HFF-Myc (cell line): ENCODE measurements around the gene PSME2.

Source experiments
- DNase-seq: peaks from one replicate; pipeline ENCODE4 v3.0.0-alpha.2; 2011; ENCODE audit warnings: low read depth; ENCODE audit errors: extremely low read depth
- H3K4me3 ChIP-seq: replicated peaks from 2 replicates; pipeline ENCODE4 v1.5.1; 2011; ENCODE audit warnings: low read depth, mild to moderate bottlenecking, control low read depth, low read length
- TF ChIP-seq, protein P1 (sequence below): IDR thresholded peaks from 2 replicates; pipeline ENCODE4 v1.5.1; 2012; ENCODE audit warnings: mild to moderate bottlenecking, low read depth, low read length, control low read depth; ENCODE audit errors: missing control alignments

PSME2 gene

DNA sequence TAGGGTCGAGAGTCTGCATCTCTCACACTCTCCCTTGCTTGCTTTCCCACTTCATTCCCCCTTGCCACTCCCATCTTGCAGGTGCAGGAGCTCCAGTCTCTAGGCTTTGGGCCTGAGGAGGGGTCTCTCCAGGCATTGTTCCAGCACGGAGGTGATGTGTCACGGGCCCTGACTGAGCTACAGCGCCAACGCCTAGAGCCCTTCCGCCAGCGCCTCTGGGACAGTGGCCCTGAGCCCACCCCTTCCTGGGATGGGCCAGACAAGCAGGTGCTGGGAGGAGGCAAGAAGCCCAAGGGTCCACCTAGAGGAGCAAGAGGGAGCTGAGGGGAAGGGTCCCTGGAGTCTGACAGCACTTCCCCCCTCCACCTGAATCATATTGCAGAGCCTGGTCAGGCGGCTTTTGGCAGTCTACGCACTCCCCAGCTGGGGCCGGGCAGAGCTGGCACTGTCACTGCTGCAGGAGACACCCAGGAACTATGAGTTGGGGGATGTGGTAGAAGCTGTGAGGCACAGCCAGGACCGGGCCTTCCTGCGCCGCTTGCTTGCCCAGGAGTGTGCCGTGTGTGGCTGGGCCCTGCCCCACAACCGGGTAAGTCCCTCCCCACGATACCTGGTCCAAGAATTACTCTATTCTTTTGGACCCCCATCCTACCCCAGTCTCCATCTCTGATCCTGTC is 5.1 kb upstream of the PSME2 start:
- TF ChIP-seq, protein P1, sequence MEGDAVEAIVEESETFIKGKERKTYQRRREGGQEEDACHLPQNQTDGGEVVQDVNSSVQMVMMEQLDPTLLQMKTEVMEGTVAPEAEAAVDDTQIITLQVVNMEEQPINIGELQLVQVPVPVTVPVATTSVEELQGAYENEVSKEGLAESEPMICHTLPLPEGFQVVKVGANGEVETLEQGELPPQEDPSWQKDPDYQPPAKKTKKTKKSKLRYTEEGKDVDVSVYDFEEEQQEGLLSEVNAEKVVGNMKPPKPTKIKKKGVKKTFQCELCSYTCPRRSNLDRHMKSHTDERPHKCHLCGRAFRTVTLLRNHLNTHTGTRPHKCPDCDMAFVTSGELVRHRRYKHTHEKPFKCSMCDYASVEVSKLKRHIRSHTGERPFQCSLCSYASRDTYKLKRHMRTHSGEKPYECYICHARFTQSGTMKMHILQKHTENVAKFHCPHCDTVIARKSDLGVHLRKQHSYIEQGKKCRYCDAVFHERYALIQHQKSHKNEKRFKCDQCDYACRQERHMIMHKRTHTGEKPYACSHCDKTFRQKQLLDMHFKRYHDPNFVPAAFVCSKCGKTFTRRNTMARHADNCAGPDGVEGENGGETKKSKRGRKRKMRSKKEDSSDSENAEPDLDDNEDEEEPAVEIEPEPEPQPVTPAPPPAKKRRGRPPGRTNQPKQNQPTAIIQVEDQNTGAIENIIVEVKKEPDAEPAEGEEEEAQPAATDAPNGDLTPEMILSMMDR: no peak
- DNase-seq: no peak
- no peak overlapping the region for H3K4me3 ChIP-seq

DNA sequence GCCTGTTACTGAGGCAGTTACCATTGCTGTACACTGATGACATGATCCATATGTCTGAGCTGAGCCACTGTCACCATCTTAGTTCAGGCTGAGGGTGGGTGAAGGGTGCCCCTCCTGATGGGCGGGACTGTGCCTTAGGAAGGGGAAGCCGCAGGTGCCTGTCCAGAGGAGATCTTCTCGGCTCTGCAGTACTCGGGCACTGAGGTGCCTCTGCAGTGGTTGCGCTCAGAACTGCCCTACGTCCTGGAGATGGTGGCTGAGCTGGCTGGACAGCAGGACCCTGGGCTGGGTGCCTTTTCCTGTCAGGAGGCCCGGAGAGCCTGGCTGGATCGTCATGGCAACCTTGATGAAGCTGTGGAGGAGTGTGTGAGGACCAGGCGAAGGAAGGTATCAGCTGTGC is 4.6 kb upstream of the PSME2 start:
- TF ChIP-seq, protein P1: no peak
- no peak overlapping the region for H3K4me3 ChIP-seq
- no peak for DNase-seq

DNA sequence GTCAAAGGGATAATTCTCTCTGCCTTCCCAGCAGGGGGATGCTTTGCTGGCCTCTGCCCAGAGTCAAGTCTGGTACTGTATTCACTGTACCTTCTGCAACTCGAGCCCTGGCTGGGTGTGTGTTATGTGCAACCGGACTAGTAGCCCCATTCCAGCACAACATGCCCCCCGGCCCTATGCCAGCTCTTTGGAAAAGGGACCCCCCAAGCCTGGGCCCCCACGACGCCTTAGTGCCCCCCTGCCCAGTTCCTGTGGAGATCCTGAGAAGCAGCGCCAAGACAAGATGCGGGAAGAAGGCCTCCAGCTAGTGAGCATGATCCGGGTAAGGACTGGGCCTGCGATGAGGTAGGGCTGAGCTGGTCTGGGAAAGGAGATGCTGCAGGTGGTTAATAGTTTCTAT is 4.2 kb upstream of the PSME2 start:
- DNase-seq: no peak
- TF ChIP-seq, protein P1: no peak

DNA sequence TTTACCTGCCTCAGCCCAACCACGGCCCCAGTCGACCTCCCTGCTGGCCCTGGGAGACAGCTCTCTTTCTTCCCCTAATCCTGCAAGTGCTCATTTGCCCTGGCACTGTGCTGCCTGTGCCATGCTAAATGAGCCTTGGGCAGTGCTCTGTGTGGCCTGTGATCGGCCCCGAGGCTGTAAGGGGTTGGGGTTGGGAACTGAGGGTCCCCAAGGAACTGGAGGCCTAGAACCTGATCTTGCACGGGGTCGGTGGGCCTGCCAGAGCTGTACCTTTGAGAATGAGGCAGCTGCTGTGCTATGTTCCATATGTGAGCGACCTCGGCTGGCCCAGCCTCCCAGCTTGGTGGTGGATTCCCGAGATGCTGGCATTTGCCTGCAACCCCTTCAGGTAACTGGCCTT is 3.7 kb upstream of the PSME2 start:
- no peak for DNase-seq
- TF ChIP-seq, protein P1: no peak
- no peak overlapping the region for H3K4me3 ChIP-seq

More for the DNA sequence above, 4.2 kb upstream of the PSME2 start:
- no peak overlapping the region for H3K4me3 ChIP-seq

DNA sequence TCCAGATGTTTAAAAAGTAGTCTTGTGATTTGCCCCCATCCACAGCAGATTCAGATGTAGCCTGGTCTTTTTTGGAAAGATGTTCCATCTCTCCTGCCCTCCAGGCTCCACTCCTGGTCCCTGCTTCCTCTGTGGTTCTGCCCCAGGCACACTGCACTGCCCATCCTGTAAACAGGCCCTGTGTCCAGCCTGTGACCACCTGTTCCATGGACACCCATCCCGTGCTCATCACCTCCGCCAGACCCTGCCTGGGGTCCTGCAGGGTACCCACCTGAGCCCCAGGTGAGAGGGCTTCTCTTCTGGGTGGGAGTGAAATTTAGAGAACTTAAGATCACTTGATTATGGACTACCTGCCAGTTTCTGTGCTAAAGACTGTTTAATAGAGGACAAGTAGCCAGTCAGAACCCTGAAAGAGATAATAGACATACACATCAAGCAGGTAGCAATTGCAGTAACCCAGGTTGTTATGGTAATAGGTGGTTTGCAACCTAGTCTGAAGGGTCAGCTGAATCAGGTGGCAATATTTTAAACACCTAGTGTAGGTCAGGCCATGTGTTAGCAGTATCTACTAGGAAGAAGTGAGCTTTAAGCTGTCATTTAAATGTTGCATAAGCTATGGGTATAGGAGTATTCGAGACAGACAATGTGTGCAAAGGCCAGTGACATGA is 3.0 kb upstream of the PSME2 start:
- TF ChIP-seq, protein P1: no peak
- no peak overlapping the region for H3K4me3 ChIP-seq
- no peak for DNase-seq

DNA sequence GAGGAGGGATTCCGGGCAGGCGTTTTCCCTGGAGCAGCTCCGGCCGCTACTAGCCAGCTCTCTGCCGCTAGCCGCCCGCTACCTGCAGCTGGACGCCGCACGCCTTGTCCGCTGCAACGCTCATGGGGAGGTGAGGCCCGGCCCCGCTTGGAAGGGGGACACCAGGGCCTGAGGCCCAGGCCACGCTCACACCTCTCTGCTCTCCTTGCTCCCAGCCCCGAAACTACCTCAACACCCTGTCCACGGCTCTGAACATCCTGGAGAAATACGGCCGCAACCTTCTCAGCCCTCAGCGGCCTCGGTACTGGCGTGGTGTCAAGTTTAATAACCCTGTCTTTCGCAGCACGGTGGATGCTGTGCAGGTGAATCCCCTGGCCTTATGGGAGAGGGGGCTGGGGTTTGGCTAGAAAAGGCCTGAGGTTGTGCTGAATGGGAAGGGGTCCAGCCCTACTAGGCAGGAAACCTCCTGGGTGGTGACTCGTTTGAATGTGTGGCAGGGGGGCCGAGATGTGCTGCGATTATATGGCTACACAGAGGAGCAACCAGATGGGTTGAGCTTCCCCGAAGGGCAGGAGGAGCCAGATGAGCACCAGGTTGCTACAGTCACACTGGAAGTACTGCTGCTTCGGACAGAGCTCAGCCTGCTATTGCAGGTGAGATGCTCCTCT is 1.5 kb upstream of the PSME2 start:
- peak overlapping the region; percentile 75 for H3K4me3 ChIP-seq
- TF ChIP-seq, protein P1: no peak
- no peak for DNase-seq
